Small intestine (tissue), 7 donors: Measurements from ENCODE around the gene RALA. TPM values are rescaled to one million over a fixed set of nuclear protein-coding genes. Genes with fewer than 3 reads are reported as not detected.
A peak's percentile ranks its signal among the peaks of the same experiment; 100 is the strongest.
"Not testable (repeated sequence)": the region's sequence is repeated elsewhere in the genome, so short reads cannot be mapped to it uniquely, and the experiment has no call there.

Experiments
- DNase-seq, 2 donors: peaks; one replicate each; pipeline versions ENCODE4 v3.0.0 to v3.0.0-alpha.2; 2013
- FAIRE-seq: peaks from 2 replicates; lab custom pipeline; 2012; peaks lifted over from hg19 to GRCh38; lab: Jason Lieb, UNC
- H3K27ac ChIP-seq, 3 donors: one replicate each; pipeline ENCODE4 v1.5.1; 2013; ENCODE audit warnings: low read length in 2 of 3, mild to moderate bottlenecking in 2 of 3, control low read depth in 1 of 3, inconsistent platforms in 1 of 3, low read depth in 1 of 3, moderate library complexity in 1 of 3
- H3K27me3 ChIP-seq, 3 donors: one replicate each; pipeline ENCODE4 v1.6.1; 2013; ENCODE audit warnings: low read length in 3 of 3, inconsistent platforms in 1 of 3; ENCODE audit not compliant: control insufficient read depth in 3 of 3, insufficient read depth in 3 of 3
- H3K36me3 ChIP-seq, 3 donors: one replicate each; pipeline ENCODE4 v1.6.1; 2013; ENCODE audit warnings: low read length in 3 of 3, inconsistent platforms in 1 of 3, low read depth in 1 of 3, mild to moderate bottlenecking in 1 of 3, moderate library complexity in 1 of 3; ENCODE audit not compliant: control insufficient read depth in 3 of 3, insufficient read depth in 2 of 3
- H3K4me1 ChIP-seq, 3 donors: one replicate each; pipeline ENCODE4 v1.6.1; 2013; ENCODE audit warnings: low read length in 2 of 3, inconsistent platforms in 1 of 3, low read depth in 1 of 3, mild to moderate bottlenecking in 1 of 3, moderate library complexity in 1 of 3; ENCODE audit not compliant: control insufficient read depth in 3 of 3, insufficient read depth in 2 of 3
- H3K4me3 ChIP-seq, 3 donors: one replicate each; pipeline ENCODE4 v1.5.1; 2013; ENCODE audit warnings: low read length in 3 of 3, control low read depth in 1 of 3, inconsistent platforms in 1 of 3, low read depth in 1 of 3, mild to moderate bottlenecking in 1 of 3, moderate library complexity in 1 of 3
- H3K9me3 ChIP-seq, 2 donors: one replicate each; pipeline ENCODE4 v1.6.1; 2013; ENCODE audit warnings: low read depth in 1 of 2, low read length in 1 of 2; ENCODE audit not compliant: control insufficient read depth in 2 of 2, insufficient read depth in 1 of 2
- WGBS, 3 donors: extraction: QIAGEN DNeasy Blood & Tissue Kit; methylation state at CpG; one replicate each; pipeline ENCODE4 v1.1.7; 2013; 5-methylcytosine and 5-hydroxymethylcytosine counted together
- polyA plus RNA-seq, 4 donors: library from polyadenylated mRNA; stranded (reverse) in 3 of 4; unstranded in 1 of 4; fragments of 200-250 nt in 3 of 4; fragments of 120-200 nt in 1 of 4; gene quantifications; one replicate each; pipeline versions ENCODE4 v1.2.1 to v1.2.3, GENCODE V29; 2013
- donor health status: healthy with polysubstance abuse.
- donor health status: control.
- donor health status: control.
- donor health status: Bipolar disorder and iron deficiency.
- donor health status: healthy.

The RALA gene
- polyA plus RNA-seq, 4 donors, result 37.3 to 57.7 (median 49.7) TPM

DNA sequence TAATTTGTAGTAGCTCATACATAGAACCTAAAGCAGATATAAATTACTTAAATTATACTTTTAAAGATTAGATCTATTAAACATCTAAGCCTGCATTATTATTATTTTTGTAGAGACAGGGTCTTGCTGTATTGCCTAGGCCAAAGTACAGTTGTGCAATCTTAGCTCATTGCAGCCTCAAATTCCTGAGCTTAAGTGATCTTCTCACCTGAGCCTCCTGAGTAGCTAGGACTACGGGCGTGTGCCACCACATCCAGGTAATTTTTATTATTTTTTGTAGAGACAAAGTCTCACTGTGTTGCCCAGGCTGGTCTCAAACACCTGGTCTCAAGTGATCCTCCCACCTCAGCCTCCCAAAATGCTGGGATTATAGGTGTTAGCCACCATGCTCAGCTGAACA lies 46.7 kb downstream of the RALA start:
- no peaks in the 10 kb centered on the region for H3K27me3 ChIP-seq
- H3K4me3 ChIP-seq, result no peak overlapping the region
- FAIRE-seq, result no peak
- WGBS, 3 donors, result 87 to 93% (median 89%) methylated on average over 2 of the region's 2 CpGs
- peaks cover 0 to 3% (median 0%) of the 10 kb centered on the region in 3 donors for H3K36me3 ChIP-seq
- no peak overlapping the region for H3K27ac ChIP-seq
- peak in 1 of 2 donors; percentile 19 for DNase-seq
- H3K9me3 ChIP-seq, result no peaks in the 10 kb centered on the region
- H3K4me1 ChIP-seq, result peaks cover 0 to 4% (median 0%) of the 10 kb centered on the region in 3 donors

DNA sequence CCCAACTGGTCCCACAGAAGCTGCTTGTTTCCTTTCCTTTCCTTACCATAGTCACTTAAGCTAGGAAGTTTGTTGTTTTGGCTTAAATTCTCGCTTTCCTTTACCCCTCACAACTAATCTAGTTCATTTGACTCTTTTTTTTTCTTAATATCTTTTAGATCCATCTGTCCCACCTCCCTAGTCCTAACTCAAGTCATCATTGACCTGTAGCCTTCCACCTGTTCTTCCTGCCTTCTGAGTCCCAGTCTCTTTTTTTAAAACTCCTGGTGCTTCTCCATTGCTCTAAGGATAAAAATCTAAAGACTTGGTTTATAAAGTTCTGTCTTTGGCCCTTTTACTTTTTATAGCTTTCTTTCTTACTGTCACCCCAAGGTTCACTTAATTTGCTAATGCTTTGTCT lies 47.6 kb downstream of the RALA start:
- H3K27ac ChIP-seq, result no peak overlapping the region
- no peak for DNase-seq
- 0 to 52% (median 12%) methylated on average over 1 of the region's 1 CpG for WGBS, 3 donors
- no peaks in the 10 kb centered on the region for H3K9me3 ChIP-seq
- FAIRE-seq, result no peak
- H3K4me1 ChIP-seq, result peaks cover 0 to 4% (median 0%) of the 10 kb centered on the region in 3 donors
- H3K36me3 ChIP-seq, result peaks cover 0 to 3% (median 0%) of the 10 kb centered on the region in 3 donors
- H3K4me3 ChIP-seq, result no peak overlapping the region
- no peaks in the 10 kb centered on the region for H3K27me3 ChIP-seq

DNA sequence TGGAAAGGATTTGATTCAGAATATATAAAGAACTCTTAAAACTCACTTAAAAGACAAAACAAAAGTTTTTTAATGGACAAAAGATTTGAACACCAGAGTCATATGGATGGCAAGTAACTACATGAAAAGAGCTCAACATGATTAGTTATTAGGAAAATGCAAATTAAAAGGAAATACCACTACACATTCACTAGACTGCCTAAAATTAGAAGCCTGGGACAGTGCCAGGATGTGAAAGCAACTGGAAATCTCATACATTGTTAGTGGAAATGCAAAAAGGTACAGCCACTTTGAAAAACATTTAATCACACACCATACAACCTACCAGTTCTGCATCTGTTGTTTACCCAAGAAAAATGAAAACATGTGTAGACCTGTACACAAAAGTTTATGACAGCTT lies 48.8 kb downstream of the RALA start:
- Histone ChIP-seq H3K27me3 (no peaks in the 10 kb centered on the region), H3K4me3 (no peak overlapping the region), H3K9me3 (peaks cover 0 to 5% of the 10 kb centered on the region in 2 donors), H3K27ac (no peak overlapping the region), H3K36me3 (peaks cover 0 to 3% (median 2%) of the 10 kb centered on the region in 3 donors), H3K4me1 (peaks cover 0 to 4% (median 0%) of the 10 kb centered on the region in 3 donors)
- no peak for DNase-seq
- FAIRE-seq, result no peak

DNA sequence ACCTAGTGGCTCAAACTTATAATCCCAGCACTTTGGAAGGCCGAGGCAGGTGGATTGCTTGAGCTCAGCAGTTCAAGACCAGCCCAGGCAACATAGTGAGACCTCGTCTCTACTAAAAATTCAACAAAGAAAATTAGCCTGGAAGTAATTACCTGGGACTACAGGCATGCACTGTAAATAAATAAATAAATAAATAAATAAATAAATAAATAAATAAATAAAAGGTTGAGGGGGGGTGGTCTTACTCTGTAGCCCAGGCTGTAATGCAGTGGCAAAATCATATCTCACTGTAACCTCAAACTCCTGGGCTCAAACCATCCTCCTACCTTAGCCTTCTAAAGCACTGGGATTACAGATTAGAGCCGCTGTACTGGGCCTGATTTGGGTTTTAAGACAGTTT lies 50.5 kb downstream of the RALA start:
- no peaks in the 10 kb centered on the region for H3K27me3 ChIP-seq
- WGBS, 3 donors, result 93 to 97% (median 97%) methylated on average over 3 of the region's 3 CpGs
- H3K4me3 ChIP-seq, result no peak overlapping the region
- H3K36me3 ChIP-seq, result peaks cover 0 to 3% (median 2%) of the 10 kb centered on the region in 3 donors
- H3K27ac ChIP-seq, result no peak overlapping the region
- FAIRE-seq (no peak), DNase-seq (no peak)
- H3K9me3 ChIP-seq, result peaks cover 0 to 5% of the 10 kb centered on the region in 2 donors
- H3K4me1 ChIP-seq, result no peaks in the 10 kb centered on the region

DNA sequence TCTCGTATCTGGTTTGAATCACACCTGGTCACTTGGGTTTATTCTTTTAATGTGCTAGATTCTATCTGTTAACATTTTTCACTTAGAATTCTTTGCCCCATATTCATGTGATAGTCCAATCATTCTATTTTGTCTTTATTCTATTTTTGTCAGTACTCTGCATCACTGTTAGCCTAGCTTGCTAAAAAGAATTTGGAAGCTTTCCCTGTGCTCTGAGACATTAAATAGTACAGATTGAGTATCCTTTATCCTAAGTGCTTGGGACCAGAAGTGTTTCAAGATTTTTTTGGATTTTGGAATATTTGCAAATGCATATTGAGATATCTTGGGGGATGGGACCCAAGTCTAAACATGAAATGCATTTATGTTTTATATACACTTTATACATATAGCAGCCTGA lies 51.0 kb downstream of the RALA start:
- no peak overlapping the region for H3K4me3 ChIP-seq
- FAIRE-seq (no peak), DNase-seq (no peak)
- H3K9me3 ChIP-seq, result peaks cover 0 to 5% of the 10 kb centered on the region in 2 donors
- peaks cover 0 to 2% (median 2%) of the 10 kb centered on the region in 3 donors for H3K36me3 ChIP-seq
- 89 to 94% (median 93%) methylated on average over 1 of the region's 1 CpG for WGBS, 3 donors
- H3K27ac ChIP-seq, result no peak overlapping the region
- H3K27me3 ChIP-seq, result no peaks in the 10 kb centered on the region
- no peaks in the 10 kb centered on the region for H3K4me1 ChIP-seq

DNA sequence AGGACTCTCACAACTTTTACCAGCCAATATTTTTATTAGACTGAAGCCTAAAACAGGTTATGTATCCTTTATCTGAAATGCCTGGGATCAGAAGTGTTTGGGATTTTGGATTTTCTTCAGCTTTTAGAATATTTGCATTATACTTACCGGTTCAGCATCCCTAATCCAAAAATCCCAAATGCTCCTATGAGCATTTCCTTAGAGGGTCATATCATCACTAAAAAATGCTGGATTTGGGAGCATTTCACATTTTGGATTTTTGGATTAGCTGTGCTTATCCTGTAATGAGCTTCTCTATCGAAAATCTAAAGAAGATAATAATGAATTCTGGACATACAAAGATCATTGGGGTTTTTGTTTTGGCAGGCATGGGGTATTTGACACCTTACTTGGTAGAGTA lies 53.0 kb downstream of the RALA start:
- 94 to 98% (median 95%) methylated on average over 2 of the region's 2 CpGs for WGBS, 3 donors
- FAIRE-seq (no peak), DNase-seq (no peak)
- Histone ChIP-seq H3K36me3 (peaks cover 0 to 2% (median 0%) of the 10 kb centered on the region in 3 donors), H3K27ac (no peak overlapping the region), H3K4me3 (no peak overlapping the region), H3K9me3 (peaks cover 0 to 5% of the 10 kb centered on the region in 2 donors), H3K27me3 (no peaks in the 10 kb centered on the region), H3K4me1 (no peaks in the 10 kb centered on the region)

DNA sequence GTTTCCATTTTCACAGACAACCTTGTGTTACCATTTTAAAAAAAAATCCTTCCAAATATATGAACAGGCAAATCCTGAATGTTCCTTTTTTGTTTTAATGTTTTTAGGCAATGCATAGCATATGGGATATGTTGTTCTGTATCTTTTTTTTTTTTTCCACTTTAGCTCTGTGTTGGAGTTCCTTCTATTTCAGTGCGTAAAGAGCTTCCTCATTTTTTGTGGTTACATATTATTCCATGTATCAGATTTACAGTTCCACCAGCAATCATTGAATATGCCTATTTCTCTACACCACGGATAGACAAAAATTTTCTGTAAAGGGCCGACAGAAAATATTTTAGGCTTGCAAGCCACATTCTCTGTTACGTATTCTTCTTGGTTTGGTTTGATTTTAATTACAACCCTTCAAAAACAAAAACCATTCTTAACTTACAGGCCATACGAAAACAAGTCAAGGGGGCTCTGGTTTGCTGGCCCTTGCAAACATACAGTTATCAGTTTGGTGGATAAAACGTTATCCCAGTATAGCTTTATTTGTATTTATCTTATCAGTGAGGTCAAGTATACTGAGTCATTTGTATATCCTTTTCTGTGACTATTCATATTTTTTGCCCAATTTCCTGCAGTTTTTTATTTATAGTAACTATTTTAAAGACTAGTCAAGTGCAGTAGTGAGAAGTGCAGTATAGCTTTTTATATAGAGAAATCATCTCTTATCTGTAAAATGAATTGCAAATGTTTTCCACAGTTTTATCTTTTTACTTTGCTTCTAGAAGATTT lies 55.7 kb downstream of the RALA start:
- WGBS, 3 donors, result 76 to 80% (median 79%) methylated on average over 6 of the region's 6 CpGs
- Histone ChIP-seq H3K36me3 (peaks cover 0 to 2% (median 0%) of the 10 kb centered on the region in 3 donors), H3K9me3 (peaks cover 0 to 5% of the 10 kb centered on the region in 2 donors), H3K27ac (no peak overlapping the region), H3K4me1 (peaks cover 0 to 8% (median 3%) of the 10 kb centered on the region in 3 donors), H3K27me3 (no peaks in the 10 kb centered on the region), H3K4me3 (no peak overlapping the region)
- DNase-seq (no peak), FAIRE-seq (no peak)

DNA sequence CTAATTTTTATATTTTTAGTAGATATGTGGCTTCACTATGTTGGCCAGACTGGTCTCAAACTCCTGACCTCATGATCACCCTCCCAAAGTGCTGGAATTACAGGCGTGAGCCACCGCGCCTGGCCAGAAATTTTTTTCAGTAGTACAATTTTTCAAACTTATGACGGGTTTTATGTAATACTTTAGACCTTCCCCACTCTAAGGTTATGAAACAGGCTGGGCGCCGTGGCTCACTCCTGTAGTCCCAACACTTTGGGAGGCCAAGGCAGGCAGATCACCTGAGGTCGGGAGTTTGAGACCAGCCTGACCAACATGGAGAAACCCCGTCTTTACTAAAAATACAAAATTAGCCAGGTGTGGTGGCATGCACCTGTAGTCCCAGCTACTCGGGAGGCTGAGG lies 56.5 kb downstream of the RALA start:
- H3K4me1 ChIP-seq, FAIRE-seq, DNase-seq, H3K27ac ChIP-seq, H3K27me3 ChIP-seq, H3K36me3 ChIP-seq, H3K4me3 ChIP-seq, H3K9me3 ChIP-seq: not testable (repeated sequence)
- 91 to 95% (median 94%) methylated on average over 9 of the region's 9 CpGs for WGBS, 3 donors
